Lower lobe of right lung (tissue), 2 donors: ENCODE results near the gene CCDC74A. TPM values are rescaled to one million over a fixed set of nuclear protein-coding genes. Genes with fewer than 3 reads are reported as not detected.
"Not testable (repeated sequence)": the region's sequence is repeated elsewhere in the genome, so short reads cannot be mapped to it uniquely, and the experiment has no call there.

Experiments
- ATAC-seq, 2 donors: fragments of 200-7000 bp; cut with Tn5 transposase; one replicate each; pipeline ENCODE4 v1.9.1; 2020 to 2022; ENCODE audit warnings: mild to moderate bottlenecking in 2 of 2, moderate library complexity in 2 of 2
- DNase-seq: peaks from one replicate; pipeline ENCODE4 v3.0.0-alpha.2; 2020
- H3K27ac ChIP-seq: fragments of 200-600 bp; one replicate; pipeline ENCODE4 v1.8.0; 2022
- H3K27me3 ChIP-seq: fragments of 200-600 bp; one replicate; pipeline ENCODE4 v1.8.0; 2022; ENCODE audit warnings: low read depth
- H3K36me3 ChIP-seq: fragments of 200-600 bp; one replicate; pipeline ENCODE4 v1.8.0; 2022; ENCODE audit warnings: mild to moderate bottlenecking
- H3K4me1 ChIP-seq: fragments of 200-600 bp; one replicate; pipeline ENCODE4 v1.8.0; 2022
- H3K4me3 ChIP-seq: fragments of 200-600 bp; one replicate; pipeline ENCODE4 v1.8.0; 2022; ENCODE audit warnings: mild to moderate bottlenecking
- H3K9me3 ChIP-seq: fragments of 200-600 bp; one replicate; pipeline ENCODE4 v1.8.0; 2022
- CTCF ChIP-seq: fragments of 200-600 bp; IDR thresholded peaks from one replicate; pipeline ENCODE4 v1.8.0; 2022; ENCODE audit warnings: antibody characterized with exemption, mild to moderate bottlenecking
- intact Hi-C: fragments of 100-400 bp; cut with DNase I; formaldehyde crosslinking; loops from one replicate; pipeline ENCODE4 v1.11.0; 2022
- total RNA-seq: library from RNA; stranded (reverse); fragmentation: NEBNext Ultra II Directional; extraction: Animal tissue kit (Norgen Biotek cat#: 25700); gene quantifications from one replicate; pipeline ENCODE4 v1.2.1, GENCODE V29; 2021
- donor health status: DM: no; HTN: yes; CAD: no; lungs with severe emphysema.

Gene CCDC74A
- total RNA-seq, 1 donor from 2014 or later: 4.9 TPM

- no peak for DNase-seq
- no peak for TF ChIP-seq CTCF
- H3K4me3 ChIP-seq: no peak overlapping the region
- no peaks in the 10 kb centered on the region for H3K27me3 ChIP-seq
- intact Hi-C loops: no loop called here
- no peaks in the 10 kb centered on the region for H3K36me3 ChIP-seq
- H3K9me3 ChIP-seq: no peaks in the 10 kb centered on the region
- ATAC-seq: no peak
- no peaks in the 10 kb centered on the region for H3K4me1 ChIP-seq
- H3K27ac ChIP-seq: no peak overlapping the region
These were observed 25.2 kb downstream of the CCDC74A start for GRCh38 chr2:131552871-131553270.

GRCh38 chr2:131556998-131557397 lies 29.3 kb downstream of the CCDC74A start:
- Histone ChIP-seq H3K27me3 (peaks cover 5% of the 10 kb centered on the region), H3K27ac (no peak overlapping the region), H3K9me3 (no peaks in the 10 kb centered on the region), H3K4me1 (no peaks in the 10 kb centered on the region), H3K36me3 (no peaks in the 10 kb centered on the region), H3K4me3 (no peak overlapping the region)
- intact Hi-C loops: no loop called here
- no peak for TF ChIP-seq CTCF
- ATAC-seq (no peak), DNase-seq (no peak)

DNA sequence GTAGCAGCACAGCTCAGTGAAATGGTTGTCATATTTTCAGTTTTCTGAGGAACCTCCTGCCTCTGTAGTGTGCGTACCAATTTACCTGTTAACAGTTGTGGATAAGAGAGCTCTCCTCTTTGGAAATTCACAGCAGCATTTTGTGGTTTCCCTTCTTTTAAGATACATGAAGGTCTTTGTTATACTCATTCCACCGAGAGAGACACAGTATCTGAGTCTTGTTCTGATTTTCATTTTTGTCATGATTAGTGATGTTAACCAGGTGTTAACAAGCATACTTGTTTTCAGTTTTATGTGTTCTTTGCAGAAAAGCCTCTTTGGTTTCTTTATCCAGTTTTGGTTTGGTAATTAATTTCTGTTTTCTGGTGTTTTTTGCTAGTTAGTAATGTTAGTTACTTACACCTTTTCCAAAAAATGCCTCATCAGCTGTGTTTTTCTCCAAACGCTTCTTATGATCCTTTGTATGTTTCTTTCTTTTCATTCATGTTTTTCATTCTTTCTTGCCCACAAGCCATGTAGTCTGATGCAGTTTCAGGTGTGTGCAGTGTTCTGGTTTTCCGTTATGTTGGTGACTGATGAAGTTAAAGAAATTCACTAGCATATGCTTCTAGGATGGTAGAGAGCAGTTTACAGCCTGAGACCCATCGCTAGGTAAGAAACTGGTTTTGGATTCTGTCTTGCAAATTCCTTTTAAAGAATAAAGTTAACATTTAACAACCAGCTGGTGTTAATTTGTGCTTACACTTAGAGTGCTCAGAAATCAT lies 30.1 kb downstream of the CCDC74A start:
- TF ChIP-seq CTCF: no peak
- intact Hi-C loops: no loop called here
- Histone ChIP-seq H3K27ac (no peak overlapping the region), H3K4me1 (no peaks in the 10 kb centered on the region), H3K36me3 (no peaks in the 10 kb centered on the region), H3K9me3 (no peaks in the 10 kb centered on the region), H3K27me3 (peaks cover 5% of the 10 kb centered on the region), H3K4me3 (no peak overlapping the region)
- ATAC-seq (no peak), DNase-seq (no peak)

DNA sequence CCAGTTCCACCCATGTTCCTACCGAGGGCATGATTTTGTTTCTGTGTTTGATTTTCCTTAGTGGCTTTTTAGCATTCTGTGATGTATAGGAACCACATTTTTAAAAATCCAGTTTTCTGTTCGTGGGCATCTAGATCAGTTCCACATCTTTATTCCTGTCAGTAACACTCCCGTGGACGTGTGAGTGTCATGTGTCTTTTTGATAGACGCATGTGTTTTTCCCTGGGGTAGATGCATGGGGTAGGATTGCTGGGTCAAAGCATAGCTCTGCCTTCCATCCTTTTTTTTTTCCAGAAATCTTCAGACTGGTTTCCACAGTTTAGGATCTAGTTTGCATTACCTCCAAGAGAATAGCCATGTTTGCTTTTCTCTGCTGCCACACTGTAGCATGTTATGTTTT lies 38.7 kb downstream of the CCDC74A start:
- Histone ChIP-seq H3K27me3 (no peaks in the 10 kb centered on the region), H3K9me3 (no peaks in the 10 kb centered on the region), H3K4me1 (no peaks in the 10 kb centered on the region), H3K36me3 (no peaks in the 10 kb centered on the region), H3K4me3 (no peak overlapping the region), H3K27ac (no peak overlapping the region)
- no peak for DNase-seq
- no peak for TF ChIP-seq CTCF
- ATAC-seq: no peak
- intact Hi-C loops: no loop called here

DNA sequence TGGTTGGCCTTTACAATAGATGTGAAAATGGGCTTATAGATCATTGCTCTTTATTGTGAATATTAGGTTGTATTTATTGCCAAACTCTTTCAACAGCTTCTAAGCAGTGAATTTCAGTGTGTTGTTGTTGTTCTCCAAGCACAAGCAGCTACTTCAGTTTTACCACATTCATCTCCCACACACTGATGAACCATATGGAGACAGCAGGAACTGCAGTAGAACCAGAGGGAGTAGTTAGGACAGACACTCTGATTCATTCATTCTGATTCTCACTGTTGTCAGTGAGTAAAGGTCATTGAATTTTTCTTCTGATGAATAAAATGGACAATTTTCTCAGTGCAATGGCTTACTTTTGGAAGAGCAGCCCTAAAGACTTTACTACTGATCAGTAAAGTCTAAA lies 40.2 kb downstream of the CCDC74A start:
- Histone ChIP-seq H3K27me3 (no peaks in the 10 kb centered on the region), H3K4me1 (no peaks in the 10 kb centered on the region), H3K27ac (no peak overlapping the region), H3K36me3 (no peaks in the 10 kb centered on the region), H3K4me3 (no peak overlapping the region), H3K9me3 (no peaks in the 10 kb centered on the region)
- ATAC-seq: no peak
- no peak for TF ChIP-seq CTCF
- intact Hi-C loops: no loop called here
- no peak for DNase-seq

GRCh38 chr2:131568401-131568800 lies 40.7 kb downstream of the CCDC74A start:
- H3K4me1 ChIP-seq, DNase-seq, H3K27me3 ChIP-seq, H3K27ac ChIP-seq, H3K4me3 ChIP-seq, H3K36me3 ChIP-seq, intact Hi-C loops, ATAC-seq, H3K9me3 ChIP-seq: not testable (repeated sequence)
